ENCODE data around the gene FAM234B. TPM values are rescaled to one million over a fixed set of nuclear protein-coding genes. Genes with fewer than 3 reads are reported as not detected.

The FAM234B gene
- total and polyA plus RNA-seq, 5 donors: 1.1 to 4.6 (median 4.0) TPM

- no peaks in the 10 kb centered on the region for H3K27me3 ChIP-seq (ENCODE audit: control insufficient read depth, insufficient read depth)
- WGBS: 82% methylated on average over 5 of the region's 5 CpGs
- H3K27ac ChIP-seq (ENCODE audit: low read length): no peak overlapping the region
- no peak overlapping the region for H3K4me3 ChIP-seq (ENCODE audit: low read length)
- intact Hi-C loops (cut with DNase I): no loop called here
- H3K9me3 ChIP-seq (ENCODE audit: control insufficient read depth, low read length): no peaks in the 10 kb centered on the region
- DNase-seq: no peak
- no peaks in the 10 kb centered on the region for H3K4me1 ChIP-seq (ENCODE audit: control insufficient read depth, insufficient read depth, low read length)
- no peak for ATAC-seq
Measured at GRCh38 chr12:13061377-13061776, 17.2 kb downstream of the FAM234B start.

- 78% methylated on average over 5 of the region's 5 CpGs for WGBS
- DNase-seq (no peak), ATAC-seq (no peak)
- Histone ChIP-seq H3K27ac (ENCODE audit: low read length) (no peak overlapping the region), H3K4me3 (ENCODE audit: low read length) (no peak overlapping the region), H3K27me3 (ENCODE audit: control insufficient read depth, insufficient read depth) (no peaks in the 10 kb centered on the region), H3K9me3 (ENCODE audit: control insufficient read depth, low read length) (no peaks in the 10 kb centered on the region), H3K4me1 (ENCODE audit: control insufficient read depth, insufficient read depth, low read length) (no peaks in the 10 kb centered on the region)
- intact Hi-C loops (cut with DNase I): no loop called here
Measured at GRCh38 chr12:13062669-13063068, 18.5 kb downstream of the FAM234B start.

- no peak for DNase-seq
- intact Hi-C loops (cut with DNase I): no loop called here
- no peaks in the 10 kb centered on the region for H3K4me1 ChIP-seq (ENCODE audit: control insufficient read depth, insufficient read depth, low read length)
- H3K9me3 ChIP-seq (ENCODE audit: control insufficient read depth, low read length): no peaks in the 10 kb centered on the region
- ATAC-seq: no peak
- WGBS: 87% methylated on average over 2 of the region's 2 CpGs
- no peak overlapping the region for H3K4me3 ChIP-seq (ENCODE audit: low read length)
- no peaks in the 10 kb centered on the region for H3K27me3 ChIP-seq (ENCODE audit: control insufficient read depth, insufficient read depth)
- no peak overlapping the region for H3K27ac ChIP-seq (ENCODE audit: low read length)
Measured at GRCh38 chr12:13066014-13066413, 21.8 kb downstream of the FAM234B start.

- WGBS: 88% methylated on average over 7 of the region's 7 CpGs
- no peak for DNase-seq
- Histone ChIP-seq H3K27me3 (ENCODE audit: control insufficient read depth, insufficient read depth) (no peaks in the 10 kb centered on the region), H3K4me3 (ENCODE audit: low read length) (no peak overlapping the region), H3K9me3 (ENCODE audit: control insufficient read depth, low read length) (no peaks in the 10 kb centered on the region), H3K4me1 (ENCODE audit: control insufficient read depth, insufficient read depth, low read length) (no peaks in the 10 kb centered on the region), H3K27ac (ENCODE audit: low read length) (no peak overlapping the region)
- no peak for ATAC-seq
- intact Hi-C loops (cut with DNase I): no loop called here
Measured at GRCh38 chr12:13066459-13066858, 22.3 kb downstream of the FAM234B start.

- Histone ChIP-seq H3K27ac (ENCODE audit: low read length) (no peak overlapping the region), H3K4me1 (ENCODE audit: control insufficient read depth, insufficient read depth, low read length) (no peaks in the 10 kb centered on the region), H3K27me3 (ENCODE audit: control insufficient read depth, insufficient read depth) (no peaks in the 10 kb centered on the region), H3K9me3 (ENCODE audit: control insufficient read depth, low read length) (no peaks in the 10 kb centered on the region), H3K4me3 (ENCODE audit: low read length) (no peak overlapping the region)
- WGBS: 89% methylated on average over 1 of the region's 1 CpG
- ATAC-seq (no peak), DNase-seq (no peak)
- intact Hi-C loops (cut with DNase I): no loop called here
Measured at GRCh38 chr12:13067322-13067721, 23.1 kb downstream of the FAM234B start.

- ATAC-seq (no peak), DNase-seq (no peak)
- Histone ChIP-seq H3K4me3 (ENCODE audit: low read length) (no peak overlapping the region), H3K9me3 (ENCODE audit: control insufficient read depth, low read length) (no peaks in the 10 kb centered on the region), H3K4me1 (ENCODE audit: control insufficient read depth, insufficient read depth, low read length) (no peaks in the 10 kb centered on the region), H3K27ac (ENCODE audit: low read length) (no peak overlapping the region), H3K27me3 (ENCODE audit: control insufficient read depth, insufficient read depth) (no peaks in the 10 kb centered on the region)
- intact Hi-C loops (cut with DNase I): no loop called here
- WGBS: 90% methylated on average over 6 of the region's 6 CpGs
Measured at GRCh38 chr12:13069380-13069779, 25.2 kb downstream of the FAM234B start.

- intact Hi-C loops (cut with DNase I): no loop called here
- ATAC-seq (no peak), DNase-seq (no peak)
- H3K4me3 ChIP-seq (ENCODE audit: low read length): no peak overlapping the region
- WGBS: 83% methylated on average over 10 of the region's 10 CpGs
- H3K4me1 ChIP-seq (ENCODE audit: control insufficient read depth, insufficient read depth, low read length): no peaks in the 10 kb centered on the region
- H3K9me3 ChIP-seq (ENCODE audit: control insufficient read depth, low read length): no peaks in the 10 kb centered on the region
- H3K27ac ChIP-seq (ENCODE audit: low read length): no peak overlapping the region
- H3K27me3 ChIP-seq (ENCODE audit: control insufficient read depth, insufficient read depth): no peaks in the 10 kb centered on the region
Measured at GRCh38 chr12:13071305-13072280, 27.4 kb downstream of the FAM234B start.

- no peaks in the 10 kb centered on the region for H3K27me3 ChIP-seq (ENCODE audit: control insufficient read depth, insufficient read depth)
- no peaks in the 10 kb centered on the region for H3K4me1 ChIP-seq (ENCODE audit: control insufficient read depth, insufficient read depth, low read length)
- DNase-seq (no peak), ATAC-seq (no peak)
- WGBS: 76% methylated on average over 3 of the region's 3 CpGs
- intact Hi-C loops (cut with DNase I): no loop called here
- H3K9me3 ChIP-seq (ENCODE audit: control insufficient read depth, low read length): no peaks in the 10 kb centered on the region
- H3K27ac ChIP-seq (ENCODE audit: low read length): no peak overlapping the region
- no peak overlapping the region for H3K4me3 ChIP-seq (ENCODE audit: low read length)
Measured at GRCh38 chr12:13073173-13073572, 29.0 kb downstream of the FAM234B start.

GRCh38 chr12:13074396-13075117, 30.4 kb downstream of the FAM234B start:
- intact Hi-C loops (cut with DNase I): no loop called here
- 92% methylated on average over 3 of the region's 3 CpGs for WGBS
- no peaks in the 10 kb centered on the region for H3K9me3 ChIP-seq (ENCODE audit: control insufficient read depth, low read length)
- no peaks in the 10 kb centered on the region for H3K4me1 ChIP-seq (ENCODE audit: control insufficient read depth, insufficient read depth, low read length)
- H3K27me3 ChIP-seq (ENCODE audit: control insufficient read depth, insufficient read depth): no peaks in the 10 kb centered on the region
- no peak for ATAC-seq
- no peak overlapping the region for H3K4me3 ChIP-seq (ENCODE audit: low read length)
- H3K27ac ChIP-seq (ENCODE audit: low read length): no peak overlapping the region
- DNase-seq: no peak

GRCh38 chr12:13075118-13075480, 30.9 kb downstream of the FAM234B start:
- ATAC-seq (no peak), DNase-seq (no peak)
- intact Hi-C loops (cut with DNase I): no loop called here
- Histone ChIP-seq H3K27me3 (ENCODE audit: control insufficient read depth, insufficient read depth) (no peaks in the 10 kb centered on the region), H3K4me3 (ENCODE audit: low read length) (no peak overlapping the region), H3K27ac (ENCODE audit: low read length) (no peak overlapping the region), H3K9me3 (ENCODE audit: control insufficient read depth, low read length) (no peaks in the 10 kb centered on the region), H3K4me1 (ENCODE audit: control insufficient read depth, insufficient read depth, low read length) (no peaks in the 10 kb centered on the region)

GRCh38 chr12:13075786-13076570, 31.8 kb downstream of the FAM234B start:
- Histone ChIP-seq H3K9me3 (ENCODE audit: control insufficient read depth, low read length) (no peaks in the 10 kb centered on the region), H3K27ac (ENCODE audit: low read length) (no peak overlapping the region), H3K27me3 (ENCODE audit: control insufficient read depth, insufficient read depth) (no peaks in the 10 kb centered on the region), H3K4me3 (ENCODE audit: low read length) (no peak overlapping the region), H3K4me1 (ENCODE audit: control insufficient read depth, insufficient read depth, low read length) (no peaks in the 10 kb centered on the region)
- ATAC-seq: no peak
- no peak for DNase-seq
- 91% methylated on average over 12 of the region's 12 CpGs for WGBS
- intact Hi-C loops (cut with DNase I): no loop called here
